Common myeloid progenitor, CD34-positive (primary cell): ENCODE measurements around the gene IL25.

Experiments used
- CTCF ChIA-PET: fragments of 350-600 bp; sonication (Branson Sonifier 250); formaldehyde crosslinking; loops from one replicate; lab custom pipeline; 2021; ENCODE audit warnings: antibody characterized with exemption; lab: Charles Lee
- POLR2A ChIA-PET: fragments of 350-600 bp; sonication (Branson Sonifier 250); formaldehyde crosslinking; loops from one replicate; lab custom pipeline; 2021; ENCODE audit warnings: antibody characterized with exemption; lab: Charles Lee
- DNase-seq, 3 donors: peaks; one replicate each; pipeline versions ENCODE4 v3.0.0 to v3.0.0-alpha.2; 2013
- H3K27ac ChIP-seq, 2 experiments: 1 replicate in 1 of 2; 2 replicates in 1 of 2; pipeline ENCODE4 v1.7.0; 2013; ENCODE audit warnings: inconsistent platforms in 2 of 2, low read length in 2 of 2, mild to moderate bottlenecking in 2 of 2, low read depth in 1 of 2, moderate library complexity in 1 of 2; ENCODE audit not compliant: severe bottlenecking in 2 of 2, insufficient read depth in 1 of 2, poor library complexity in 1 of 2
- H3K27me3 ChIP-seq, 5 experiments: replicated peaks in 2 of 5; 1 replicate in 3 of 5; 2 replicates in 2 of 5; pipeline versions ENCODE4 v1.6.1 to v1.7.0; 2013; ENCODE audit warnings: low read length in 4 of 5, mild to moderate bottlenecking in 2 of 5, moderate library complexity in 2 of 5, inconsistent platforms in 1 of 5; ENCODE audit not compliant: insufficient read depth in 5 of 5, control insufficient read depth in 4 of 5
- H3K36me3 ChIP-seq, 4 experiments: 1 replicate in 2 of 4; 2 replicates in 2 of 4; pipeline versions ENCODE4 v1.6.1 to v1.7.0; 2013; ENCODE audit warnings: low read length in 3 of 4, control low read depth in 1 of 4, mild to moderate bottlenecking in 1 of 4; ENCODE audit not compliant: control insufficient read depth in 4 of 4, insufficient read depth in 4 of 4
- H3K4me1 ChIP-seq, 4 experiments: 1 replicate in 3 of 4; 2 replicates in 1 of 4; pipeline versions ENCODE4 v1.6.1 to v1.7.1; 2013; ENCODE audit warnings: low read length in 3 of 4, mild to moderate bottlenecking in 3 of 4, control low read depth in 1 of 4, inconsistent platforms in 1 of 4, moderate library complexity in 1 of 4; ENCODE audit not compliant: control insufficient read depth in 4 of 4, insufficient read depth in 4 of 4; ENCODE audit errors: control extremely low read depth in 1 of 4
- H3K4me3 ChIP-seq, 7 experiments: 1 replicate in 4 of 7; 2 replicates in 3 of 7; pipeline versions ENCODE4 v1.5.1 to v1.7.0; 2013; ENCODE audit warnings: mild to moderate bottlenecking in 7 of 7, low read length in 6 of 7, moderate library complexity in 6 of 7, inconsistent platforms in 2 of 7, low read depth in 2 of 7, control low read depth in 1 of 7; ENCODE audit not compliant: insufficient read depth in 4 of 7, control insufficient read depth in 1 of 7; ENCODE audit errors: extremely low read depth in 1 of 7
- H3K9me3 ChIP-seq, 5 experiments: 1 replicate in 4 of 5; 2 replicates in 1 of 5; pipeline versions ENCODE4 v1.6.1 to v1.7.1; 2013; ENCODE audit warnings: low read length in 4 of 5, mild to moderate bottlenecking in 2 of 5, inconsistent platforms in 1 of 5, low read depth in 1 of 5, moderate library complexity in 1 of 5; ENCODE audit not compliant: control insufficient read depth in 4 of 5, insufficient read depth in 2 of 5; ENCODE audit errors: control extremely low read depth in 1 of 5
- WGBS: methylation state at CpG from one replicate; pipeline ENCODE4 v1.1.5; 2013; ENCODE audit not compliant: insufficient coverage; 5-methylcytosine and 5-hydroxymethylcytosine counted together

IL25 gene

GRCh38 chr14:23327947-23328744, 44.5 kb upstream of the IL25 start:
- 78% methylated on average over 3 of the region's 4 CpGs for WGBS
- no peak overlapping the region for H3K27ac ChIP-seq
- POLR2A ChIA-PET = interaction anchor here (0.7 kb wide), 1 partner anchor 122 kb away, joined by 3 read pairs; no protein-coding TSS in a partner anchor

GRCh38 chr14:23335623-23336022, 37.0 kb upstream of the IL25 start:
- no peaks in the 10 kb centered on the region for H3K27me3 ChIP-seq
- no peak overlapping the region for H3K27ac ChIP-seq
- no peaks in the 10 kb centered on the region for H3K36me3 ChIP-seq
- no peaks in the 10 kb centered on the region for H3K4me1 ChIP-seq
- H3K4me3 ChIP-seq = no peak overlapping the region
- peak in 1 of 3 donors; percentile 29 for DNase-seq
- H3K9me3 ChIP-seq = peaks cover 0 to 4% (median 1%) of the 10 kb centered on the region in 5 experiments
- 89% methylated on average over 2 of the region's 5 CpGs for WGBS
- ChIA-PET POLR2A (no interaction called here), CTCF (interaction anchor here (1.0 to 1.3 kb wide), 4 partner anchors 27 to 44 kb away, joined by 3 to 4 read pairs (median 3); no protein-coding TSS in a partner anchor)

More at GRCh38 chr14:23327947-23328744, 44.5 kb upstream of the IL25 start:
- Histone ChIP-seq H3K36me3 (peaks cover 11 to 26% (median 23%) of the 10 kb centered on the region in 4 experiments), H3K9me3 (no peaks in the 10 kb centered on the region), H3K27me3 (no peaks in the 10 kb centered on the region), H3K4me3 (no peak overlapping the region), H3K4me1 (peaks cover 0 to 6% (median 1%) of the 10 kb centered on the region in 4 experiments)
- CTCF ChIA-PET = interaction anchor here (1.0 to 7.1 kb wide), 11 partner anchors 10 to 119 kb away, joined by 3 to 108 read pairs (median 5); partner anchors contain the start of genes CMTM5 and SLC22A17
- peak; percentile 79 to 87 (median 79) for DNase-seq

DNA sequence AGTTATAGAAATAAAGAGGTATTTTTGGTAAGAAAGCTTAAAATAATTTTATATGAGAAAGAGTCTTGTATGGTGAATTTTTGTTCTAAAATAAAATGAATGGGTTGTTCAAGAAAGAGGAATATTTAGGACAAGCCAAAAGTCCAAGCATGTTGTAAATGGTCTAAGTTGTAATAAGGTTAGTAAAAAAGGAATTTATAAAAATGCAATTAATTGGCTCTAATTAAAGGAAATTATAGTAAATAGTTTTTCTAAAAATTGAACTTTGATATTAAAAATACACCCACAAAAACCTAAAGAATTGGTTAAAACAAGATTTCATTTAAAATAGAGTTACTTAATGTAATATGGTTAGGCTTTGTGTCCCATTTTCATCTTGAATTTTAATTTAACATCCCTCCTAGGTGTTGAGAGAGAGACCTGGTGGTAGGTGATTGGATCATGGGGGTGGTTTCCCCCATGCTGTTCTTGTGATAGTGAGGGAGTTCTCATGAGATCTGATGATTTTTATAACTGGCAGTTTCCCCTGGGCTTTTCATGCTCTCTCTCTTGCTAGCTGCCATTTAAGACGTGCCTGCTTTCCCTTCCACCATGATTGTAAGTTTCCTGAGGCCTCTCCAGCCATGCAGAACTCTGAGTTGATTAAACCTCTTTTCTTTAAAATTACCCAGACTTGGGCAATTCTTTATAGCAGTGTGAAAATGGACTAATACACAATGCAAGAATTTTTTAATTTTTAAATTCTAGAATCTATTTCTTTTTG, 32.9 kb upstream of the IL25 start:
- Histone ChIP-seq H3K36me3 (no peaks in the 10 kb centered on the region), H3K9me3 (peaks cover 0 to 4% (median 1%) of the 10 kb centered on the region in 5 experiments), H3K27ac (no peak overlapping the region), H3K4me1 (no peaks in the 10 kb centered on the region), H3K4me3 (no peak overlapping the region), H3K27me3 (no peaks in the 10 kb centered on the region)
- POLR2A ChIA-PET = interaction anchor here (0.6 kb wide), 1 partner anchor 190 kb away, joined by 3 read pairs; no protein-coding TSS in a partner anchor
- no peak for DNase-seq
- no CpG with 5 or more reads among the region's 1 CpG for WGBS
- CTCF ChIA-PET = interaction anchor here (1.6 to 2.2 kb wide), 2 partner anchors 11 to 40 kb away, joined by 5 to 6 read pairs; no protein-coding TSS in a partner anchor

- CTCF ChIA-PET = interaction anchor here (1.4 to 3.3 kb wide), 8 partner anchors 16 to 49 kb away, joined by 3 to 28 read pairs (median 6); partner anchors contain the start of gene PABPN1
These were observed 28.1 kb upstream of the IL25 start for GRCh38 chr14:23344481-23344880.

DNA sequence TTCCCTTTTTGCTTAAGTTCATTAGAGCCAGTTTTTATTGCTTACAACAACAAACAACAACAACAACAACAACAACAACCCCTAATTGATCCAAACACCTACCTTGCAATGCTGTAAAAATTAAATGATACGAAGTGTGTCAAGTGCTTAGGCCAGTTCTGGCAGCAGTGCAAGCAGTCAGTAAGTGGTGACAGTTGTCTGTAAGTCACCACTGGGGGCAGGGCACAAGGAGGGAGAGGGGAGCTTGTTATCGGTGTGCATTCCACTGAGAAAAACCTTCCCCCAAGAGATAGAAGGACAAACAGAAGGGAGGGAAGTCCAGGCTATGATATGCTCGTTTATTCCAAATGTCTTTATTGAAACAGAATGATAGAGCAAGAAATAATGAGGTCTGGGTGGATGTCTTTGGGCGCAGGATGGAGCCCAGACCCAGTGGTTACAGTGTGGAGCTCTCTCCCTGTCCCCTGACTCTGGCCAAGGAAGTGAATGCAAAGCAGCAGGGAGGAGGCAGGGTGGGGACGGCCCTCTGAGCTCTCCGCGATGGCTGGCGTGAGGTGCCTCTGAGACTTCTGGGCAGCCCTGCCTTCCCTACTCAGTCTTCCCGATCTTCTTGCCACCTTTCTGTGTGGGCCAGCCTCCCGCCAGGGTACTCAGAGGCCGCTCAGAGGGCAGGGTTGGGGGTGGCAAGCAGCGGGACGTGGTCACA, 26.5 kb upstream of the IL25 start:
- POLR2A ChIA-PET = no interaction called here
- CTCF ChIA-PET = interaction anchor here (0.7 to 3.3 kb wide), 14 partner anchors 9 to 130 kb away, joined by 3 to 28 read pairs (median 4); partner anchors contain the start of gene PABPN1

More at GRCh38 chr14:23344481-23344880, 28.1 kb upstream of the IL25 start:
- Histone ChIP-seq H3K4me3 (no peak overlapping the region), H3K4me1 (no peaks in the 10 kb centered on the region), H3K27ac (no peak overlapping the region), H3K36me3 (no peaks in the 10 kb centered on the region), H3K9me3 (peaks cover 0 to 4% (median 1%) of the 10 kb centered on the region in 5 experiments), H3K27me3 (no peaks in the 10 kb centered on the region)
- WGBS = 89% methylated on average over 2 of the region's 3 CpGs
- POLR2A ChIA-PET = no interaction called here
- DNase-seq = peak in 1 of 3 donors; percentile 21

GRCh38 chr14:23346693-23347405, 25.8 kb upstream of the IL25 start:
- no peaks in the 10 kb centered on the region for H3K9me3 ChIP-seq
- WGBS = 94% methylated on average over 21 of the region's 27 CpGs
- ChIA-PET POLR2A (no interaction called here), CTCF (interaction anchor here (1.3 to 3.3 kb wide), 11 partner anchors 9 to 213 kb away, joined by 3 to 28 read pairs (median 5); partner anchors contain the start of gene PABPN1)
- H3K4me1 ChIP-seq = peaks cover 0 to 4% (median 3%) of the 10 kb centered on the region in 4 experiments
- no peak overlapping the region for H3K4me3 ChIP-seq
- H3K27ac ChIP-seq = no peak overlapping the region
- peaks cover 0 to 15% (median 0%) of the 10 kb centered on the region in 5 experiments for H3K27me3 ChIP-seq
- no peaks in the 10 kb centered on the region for H3K36me3 ChIP-seq
- no peak for DNase-seq

More for the DNA sequence above, 26.5 kb upstream of the IL25 start:
- H3K36me3 ChIP-seq = no peaks in the 10 kb centered on the region
- peaks cover 0 to 8% (median 0%) of the 10 kb centered on the region in 5 experiments for H3K27me3 ChIP-seq
- no peaks in the 10 kb centered on the region for H3K4me1 ChIP-seq
- no peak overlapping the region for H3K4me3 ChIP-seq
- 93% methylated on average over 10 of the region's 13 CpGs for WGBS
- no peak for DNase-seq
- no peak overlapping the region for H3K27ac ChIP-seq
- no peaks in the 10 kb centered on the region for H3K9me3 ChIP-seq
